ENCODE data around the gene AHDC1. TPM values are rescaled to one million over a fixed set of nuclear protein-coding genes. Genes with fewer than 3 reads are reported as not detected.

Gene AHDC1
- total and polyA plus RNA-seq, 2 experiments from 2014 or later, result 13.3 to 14.4 TPM

DNA sequence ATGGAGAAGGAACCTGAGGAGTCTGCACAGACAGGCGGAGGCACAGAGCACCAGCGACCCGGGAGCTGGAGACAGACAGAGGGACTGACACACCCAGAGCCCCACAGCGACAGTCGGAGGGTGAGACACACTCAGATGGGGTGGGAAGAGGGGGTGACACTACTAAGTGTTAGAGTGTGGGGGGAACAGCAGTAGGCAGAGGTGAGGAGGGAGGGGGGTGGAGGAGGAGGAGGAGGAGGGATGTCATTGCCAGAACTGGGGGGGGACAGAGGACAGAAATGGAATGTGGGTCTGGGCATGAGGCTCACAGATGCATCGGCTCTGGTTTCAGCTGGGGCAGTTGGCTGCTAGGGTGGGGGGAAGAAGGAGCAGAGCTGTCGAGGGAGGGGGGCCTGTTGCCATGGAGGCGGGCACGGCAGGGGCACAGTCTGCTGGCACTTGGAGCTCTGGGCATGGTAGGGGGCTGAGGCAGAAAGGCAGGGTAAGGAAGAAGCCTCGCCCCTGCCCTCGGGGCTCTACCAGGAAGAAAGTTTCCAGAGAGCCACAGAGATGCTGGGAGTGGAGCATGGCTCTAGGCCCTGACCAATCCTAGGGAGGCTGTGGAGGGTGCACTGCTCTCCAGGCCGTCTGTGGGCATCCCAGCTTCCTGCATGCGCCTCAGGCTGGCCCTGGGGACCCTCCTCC lies 37.3 kb downstream of the AHDC1 start:
- H3K9me2 ChIP-seq (replicated peaks; ENCODE audit: insufficient read depth), result no peaks in the 10 kb centered on the region
- no peaks in the 10 kb centered on the region for H3K9me3 ChIP-seq (ENCODE audit: low read depth)
- no peak for TF ChIP-seq EZH2phosphoT487 (IDR thresholded peaks at IDR 0.05; ENCODE audit: low read depth, severe bottlenecking, unreplicated experiment)
- TF ChIP-seq, protein P1, sequence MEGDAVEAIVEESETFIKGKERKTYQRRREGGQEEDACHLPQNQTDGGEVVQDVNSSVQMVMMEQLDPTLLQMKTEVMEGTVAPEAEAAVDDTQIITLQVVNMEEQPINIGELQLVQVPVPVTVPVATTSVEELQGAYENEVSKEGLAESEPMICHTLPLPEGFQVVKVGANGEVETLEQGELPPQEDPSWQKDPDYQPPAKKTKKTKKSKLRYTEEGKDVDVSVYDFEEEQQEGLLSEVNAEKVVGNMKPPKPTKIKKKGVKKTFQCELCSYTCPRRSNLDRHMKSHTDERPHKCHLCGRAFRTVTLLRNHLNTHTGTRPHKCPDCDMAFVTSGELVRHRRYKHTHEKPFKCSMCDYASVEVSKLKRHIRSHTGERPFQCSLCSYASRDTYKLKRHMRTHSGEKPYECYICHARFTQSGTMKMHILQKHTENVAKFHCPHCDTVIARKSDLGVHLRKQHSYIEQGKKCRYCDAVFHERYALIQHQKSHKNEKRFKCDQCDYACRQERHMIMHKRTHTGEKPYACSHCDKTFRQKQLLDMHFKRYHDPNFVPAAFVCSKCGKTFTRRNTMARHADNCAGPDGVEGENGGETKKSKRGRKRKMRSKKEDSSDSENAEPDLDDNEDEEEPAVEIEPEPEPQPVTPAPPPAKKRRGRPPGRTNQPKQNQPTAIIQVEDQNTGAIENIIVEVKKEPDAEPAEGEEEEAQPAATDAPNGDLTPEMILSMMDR (IDR thresholded peaks at IDR 0.05; ENCODE audit: poor library complexity), result no peak
- no peak for TF ChIP-seq EZH2 (IDR thresholded peaks at IDR 0.05; ENCODE audit: borderline replicate concordance)
- H3K27ac ChIP-seq, result peak overlapping the region; percentile 94
- H3K79me2 ChIP-seq, result peaks cover 86% of the 10 kb centered on the region
- no peaks in the 10 kb centered on the region for H3K36me3 ChIP-seq (replicated peaks; ENCODE audit: insufficient read depth, low read depth)
- no peak overlapping the region for H2AFZ ChIP-seq
- 64% methylated on average over 8 of the region's 13 CpGs for WGBS (ENCODE audit: low lambda C conversion rate, missing lambda C conversion rate)
- peaks cover 94% of the 10 kb centered on the region for H3K4me1 ChIP-seq (ENCODE audit: insufficient read depth)
- peak overlapping the region; percentile 67 for H3K4me2 ChIP-seq
- no peaks in the 10 kb centered on the region for H3K27me3 ChIP-seq
- no peak overlapping the region for H3K4me3 ChIP-seq
- peaks cover 50% of the 10 kb centered on the region for H4K20me1 ChIP-seq (ENCODE audit: insufficient read depth, poor library complexity, severe bottlenecking)
- peak; percentile 32 for DNase-seq (ENCODE audit: low spot score)

DNA sequence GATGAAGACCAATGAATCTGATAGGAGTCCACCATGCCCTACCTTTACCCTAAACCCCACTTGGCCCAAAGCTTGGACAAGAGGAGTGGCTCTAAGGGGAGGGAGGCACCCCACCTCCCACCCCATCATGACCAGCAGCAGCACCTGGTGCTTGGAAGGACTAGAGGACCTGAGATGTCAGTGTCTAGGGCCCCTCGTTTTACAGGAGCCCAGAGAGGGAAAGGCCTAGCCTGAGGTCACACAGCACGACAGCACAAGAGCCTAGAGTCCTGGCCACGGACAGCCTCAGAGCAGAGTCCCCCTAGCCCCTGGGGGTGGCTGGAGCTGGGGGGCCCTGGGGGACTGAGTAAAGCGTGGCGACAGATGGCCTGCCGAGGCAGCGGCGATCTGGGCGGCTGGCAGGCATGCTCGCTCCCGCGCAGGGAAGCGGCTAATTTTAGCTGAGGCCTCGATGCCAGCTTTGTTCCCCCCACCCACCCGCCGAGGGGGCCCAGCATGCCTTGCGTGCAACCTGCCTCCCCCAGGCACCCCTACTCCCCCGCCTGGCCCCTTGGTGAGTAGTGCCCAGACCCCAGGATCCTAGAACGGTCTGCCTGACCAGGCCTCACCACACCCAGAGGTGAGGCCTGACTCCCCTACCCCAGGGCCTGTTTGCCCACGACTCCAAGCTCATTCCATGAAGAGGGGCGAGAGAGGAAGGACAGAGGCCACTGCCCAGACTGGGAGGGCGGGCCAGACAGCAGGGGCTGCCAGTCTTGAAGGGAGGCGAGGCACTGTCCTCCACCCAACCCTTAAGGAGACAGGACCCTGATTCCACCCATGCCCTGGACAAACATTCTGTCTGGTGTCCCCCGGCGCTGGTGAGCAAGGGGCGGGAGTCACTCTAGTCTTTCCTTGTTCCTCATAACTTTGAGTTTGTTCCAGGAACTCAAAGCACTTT lies 39.0 kb downstream of the AHDC1 start:
- Histone ChIP-seq H3K4me3 (no peak overlapping the region), H3K27me3 (no peaks in the 10 kb centered on the region), H3K36me3 (replicated peaks; ENCODE audit: insufficient read depth, low read depth) (no peaks in the 10 kb centered on the region), H3K9me3 (ENCODE audit: low read depth) (no peaks in the 10 kb centered on the region), H2AFZ (no peak overlapping the region), H3K79me2 (peaks cover 85% of the 10 kb centered on the region), H3K4me2 (peak overlapping the region; percentile 57), H3K9me2 (replicated peaks; ENCODE audit: insufficient read depth) (no peaks in the 10 kb centered on the region), H3K27ac (peak overlapping the region; percentile 94), H4K20me1 (ENCODE audit: insufficient read depth, poor library complexity, severe bottlenecking) (peaks cover 40% of the 10 kb centered on the region), H3K4me1 (ENCODE audit: insufficient read depth) (peaks cover 94% of the 10 kb centered on the region)
- 82% methylated on average over 11 of the region's 26 CpGs for WGBS (ENCODE audit: low lambda C conversion rate, missing lambda C conversion rate)
- TF ChIP-seq, protein P1 (IDR thresholded peaks at IDR 0.05; ENCODE audit: poor library complexity), result no peak
- no peak for TF ChIP-seq EZH2phosphoT487 (IDR thresholded peaks at IDR 0.05; ENCODE audit: low read depth, severe bottlenecking, unreplicated experiment)
- no peak for TF ChIP-seq EZH2 (IDR thresholded peaks at IDR 0.05; ENCODE audit: borderline replicate concordance)
- DNase-seq (ENCODE audit: low spot score), result peak; percentile 11

DNA sequence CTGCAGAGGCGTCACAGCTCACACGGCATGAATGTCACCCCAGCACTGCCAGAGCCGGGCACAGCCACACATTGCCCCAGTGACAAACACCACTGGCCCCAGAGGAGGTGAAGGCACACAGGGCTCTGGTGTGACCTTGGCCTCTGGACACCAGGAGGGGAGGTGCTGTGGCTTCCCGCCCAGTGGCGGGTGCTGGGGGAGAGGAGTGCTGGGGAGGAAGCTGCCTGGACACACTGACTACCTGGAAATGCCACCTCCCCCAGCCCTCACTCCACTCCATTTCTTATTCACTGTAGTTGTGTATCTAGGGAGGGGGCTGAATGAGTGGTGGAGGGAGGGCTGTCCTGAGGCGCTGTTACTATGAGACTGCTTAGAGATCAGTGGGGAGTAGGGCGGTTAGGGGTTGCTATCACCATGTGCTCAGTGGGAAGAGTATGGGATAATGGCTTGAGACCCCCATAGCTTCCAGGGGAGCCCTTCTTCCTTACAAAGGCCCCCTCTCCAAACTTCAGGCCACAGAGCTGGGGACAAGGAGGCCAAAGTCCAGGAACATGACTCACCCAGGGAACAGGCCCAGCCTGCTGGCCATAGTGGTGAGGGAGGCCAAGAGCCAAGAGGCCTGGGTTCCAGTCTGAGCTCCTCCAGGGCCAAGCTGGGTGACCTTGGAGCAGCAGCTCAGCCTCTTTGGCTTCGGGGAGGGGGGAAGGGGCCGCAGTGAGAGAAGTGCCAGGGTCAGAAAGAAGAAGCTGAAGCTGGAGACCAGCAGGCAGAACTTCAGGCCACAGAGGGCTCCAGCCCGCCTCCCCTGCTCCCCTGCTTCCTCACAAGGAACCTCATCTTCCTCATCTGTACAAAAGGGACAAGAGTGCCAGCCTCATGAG lies 40.1 kb downstream of the AHDC1 start:
- peak; percentile 79 for DNase-seq (ENCODE audit: low spot score)
- H3K4me3 ChIP-seq, result no peak overlapping the region
- no peaks in the 10 kb centered on the region for H3K36me3 ChIP-seq (replicated peaks; ENCODE audit: insufficient read depth, low read depth)
- no peak overlapping the region for H2AFZ ChIP-seq
- TF ChIP-seq, protein P1 (IDR thresholded peaks at IDR 0.05; ENCODE audit: poor library complexity), result no peak
- TF ChIP-seq EZH2phosphoT487 (IDR thresholded peaks at IDR 0.05; ENCODE audit: low read depth, severe bottlenecking, unreplicated experiment) (no peak), EZH2 (IDR thresholded peaks at IDR 0.05; ENCODE audit: borderline replicate concordance) (no peak)
- no peaks in the 10 kb centered on the region for H3K27me3 ChIP-seq
- peak overlapping the region; percentile 94 for H3K27ac ChIP-seq
- H3K9me2 ChIP-seq (replicated peaks; ENCODE audit: insufficient read depth), result no peaks in the 10 kb centered on the region
- peaks cover 31% of the 10 kb centered on the region for H4K20me1 ChIP-seq (ENCODE audit: insufficient read depth, poor library complexity, severe bottlenecking)
- H3K4me2 ChIP-seq, result peak overlapping the region; percentile 57
- no peaks in the 10 kb centered on the region for H3K9me3 ChIP-seq (ENCODE audit: low read depth)
- H3K4me1 ChIP-seq (ENCODE audit: insufficient read depth), result peaks cover 94% of the 10 kb centered on the region
- WGBS (ENCODE audit: low lambda C conversion rate, missing lambda C conversion rate), result 70% methylated on average over 10 of the region's 10 CpGs
- H3K79me2 ChIP-seq, result peaks cover 90% of the 10 kb centered on the region
